ENCODE data around the gene ADAMTSL5.
A peak's percentile ranks its signal among the peaks of the same experiment; 100 is the strongest.

The ADAMTSL5 gene

GRCh38 chr19:1487576-1488281, 25.1 kb downstream of the ADAMTSL5 start:
- no CpG with 5 or more reads among the region's 40 CpGs for WGBS (ENCODE audit: insufficient coverage, insufficient read length)
- H3K9me3 ChIP-seq (ENCODE audit: control insufficient read depth, insufficient read depth, low read length) = no peaks in the 10 kb centered on the region
- DNase-seq (ENCODE audit: low read depth, low spot score) = no peak

GRCh38 chr19:1486720-1487575, 25.9 kb downstream of the ADAMTSL5 start:
- Histone ChIP-seq H3K36me3 (ENCODE audit: control insufficient read depth, insufficient read depth, low read length) (peaks cover 3% of the 10 kb centered on the region; the same call in 1 of the 2 replicates), H3K27me3 (ENCODE audit: control insufficient read depth, insufficient read depth, low read length) (peaks cover 4% of the 10 kb centered on the region; the same call in 1 of the 2 replicates), H3K9me3 (ENCODE audit: control insufficient read depth, insufficient read depth, low read length) (no peaks in the 10 kb centered on the region), H3K27ac (ENCODE audit: low read length) (no peak overlapping the region), H3K4me3 (ENCODE audit: low read length) (no peak overlapping the region), H3K4me1 (ENCODE audit: control insufficient read depth, insufficient read depth, low read length) (peaks cover 2% of the 10 kb centered on the region; the same call in 1 of the 2 replicates)
- no CpG with 5 or more reads among the region's 56 CpGs for WGBS (ENCODE audit: insufficient coverage, insufficient read length)
- DNase-seq (ENCODE audit: low read depth, low spot score) = no peak

More at GRCh38 chr19:1487576-1488281, 25.1 kb downstream of the ADAMTSL5 start:
- no peaks in the 10 kb centered on the region; the same call in 1 of the 2 replicates for H3K4me1 ChIP-seq (ENCODE audit: control insufficient read depth, insufficient read depth, low read length)
- H3K27ac ChIP-seq (ENCODE audit: low read length) = no peak overlapping the region
- peaks cover 3% of the 10 kb centered on the region; the same call in 1 of the 2 replicates for H3K36me3 ChIP-seq (ENCODE audit: control insufficient read depth, insufficient read depth, low read length)
- no peak overlapping the region for H3K4me3 ChIP-seq (ENCODE audit: low read length)
- peaks cover 4% of the 10 kb centered on the region; the same call in 1 of the 2 replicates for H3K27me3 ChIP-seq (ENCODE audit: control insufficient read depth, insufficient read depth, low read length)

GRCh38 chr19:1483979-1484428, 28.8 kb downstream of the ADAMTSL5 start:
- Histone ChIP-seq H3K27me3 (ENCODE audit: control insufficient read depth, insufficient read depth, low read length) (no peaks in the 10 kb centered on the region), H3K4me1 (ENCODE audit: control insufficient read depth, insufficient read depth, low read length) (peaks cover 2% of the 10 kb centered on the region; the same call in 1 of the 2 replicates), H3K9me3 (ENCODE audit: control insufficient read depth, insufficient read depth, low read length) (no peaks in the 10 kb centered on the region), H3K4me3 (ENCODE audit: low read length) (no peak overlapping the region), H3K36me3 (ENCODE audit: control insufficient read depth, insufficient read depth, low read length) (peaks cover 3% of the 10 kb centered on the region; the same call in 1 of the 2 replicates), H3K27ac (ENCODE audit: low read length) (no peak overlapping the region)
- no peak for DNase-seq (ENCODE audit: low read depth, low spot score)
- WGBS (ENCODE audit: insufficient coverage, insufficient read length) = no CpG with 5 or more reads among the region's 23 CpGs

- peaks cover 3% of the 10 kb centered on the region; the same call in 1 of the 2 replicates for H3K36me3 ChIP-seq (ENCODE audit: control insufficient read depth, insufficient read depth, low read length)
These were observed 29.5 kb downstream of the ADAMTSL5 start for GRCh38 chr19:1483131-1483978.

GRCh38 chr19:1482361-1483130, 30.3 kb downstream of the ADAMTSL5 start:
- DNase-seq (ENCODE audit: low read depth, low spot score) = no peak
- peaks cover 2% of the 10 kb centered on the region; the same call in 1 of the 2 replicates for H3K4me1 ChIP-seq (ENCODE audit: control insufficient read depth, insufficient read depth, low read length)
- no peaks in the 10 kb centered on the region for H3K9me3 ChIP-seq (ENCODE audit: control insufficient read depth, insufficient read depth, low read length)
- H3K27ac ChIP-seq (ENCODE audit: low read length) = no peak overlapping the region
- H3K27me3 ChIP-seq (ENCODE audit: control insufficient read depth, insufficient read depth, low read length) = no peaks in the 10 kb centered on the region
- H3K4me3 ChIP-seq (ENCODE audit: low read length) = no peak overlapping the region
- no CpG with 5 or more reads among the region's 37 CpGs for WGBS (ENCODE audit: insufficient coverage, insufficient read length)
- H3K36me3 ChIP-seq (ENCODE audit: control insufficient read depth, insufficient read depth, low read length) = peaks cover 3% of the 10 kb centered on the region; the same call in 1 of the 2 replicates

More at GRCh38 chr19:1483131-1483978, 29.5 kb downstream of the ADAMTSL5 start:
- DNase-seq (ENCODE audit: low read depth, low spot score) = no peak
- WGBS (ENCODE audit: insufficient coverage, insufficient read length) = no CpG with 5 or more reads among the region's 77 CpGs
- H3K4me1 ChIP-seq (ENCODE audit: control insufficient read depth, insufficient read depth, low read length) = peaks cover 2% of the 10 kb centered on the region; the same call in 1 of the 2 replicates
- H3K4me3 ChIP-seq (ENCODE audit: low read length) = no peak overlapping the region
- H3K27ac ChIP-seq (ENCODE audit: low read length) = no peak overlapping the region
- H3K27me3 ChIP-seq (ENCODE audit: control insufficient read depth, insufficient read depth, low read length) = no peaks in the 10 kb centered on the region
- no peaks in the 10 kb centered on the region for H3K9me3 ChIP-seq (ENCODE audit: control insufficient read depth, insufficient read depth, low read length)

GRCh38 chr19:1481893-1482360, 30.9 kb downstream of the ADAMTSL5 start:
- no CpG with 5 or more reads among the region's 36 CpGs for WGBS (ENCODE audit: insufficient coverage, insufficient read length)
- Histone ChIP-seq H3K36me3 (ENCODE audit: control insufficient read depth, insufficient read depth, low read length) (peaks cover 3% of the 10 kb centered on the region; the same call in 1 of the 2 replicates), H3K27me3 (ENCODE audit: control insufficient read depth, insufficient read depth, low read length) (no peaks in the 10 kb centered on the region), H3K9me3 (ENCODE audit: control insufficient read depth, insufficient read depth, low read length) (no peaks in the 10 kb centered on the region), H3K4me3 (ENCODE audit: low read length) (no peak overlapping the region), H3K27ac (ENCODE audit: low read length) (no peak overlapping the region), H3K4me1 (ENCODE audit: control insufficient read depth, insufficient read depth, low read length) (peaks cover 2% of the 10 kb centered on the region; the same call in 1 of the 2 replicates)
- no peak for DNase-seq (ENCODE audit: low read depth, low spot score)

- no peaks in the 10 kb centered on the region for H3K9me3 ChIP-seq (ENCODE audit: control insufficient read depth, insufficient read depth, low read length)
- WGBS (ENCODE audit: insufficient coverage, insufficient read length) = no CpG with 5 or more reads among the region's 26 CpGs
- no peak overlapping the region for H3K27ac ChIP-seq (ENCODE audit: low read length)
- no peak overlapping the region for H3K4me3 ChIP-seq (ENCODE audit: low read length)
- no peaks in the 10 kb centered on the region for H3K27me3 ChIP-seq (ENCODE audit: control insufficient read depth, insufficient read depth, low read length)
- peaks cover 3% of the 10 kb centered on the region; the same call in 1 of the 2 replicates for H3K36me3 ChIP-seq (ENCODE audit: control insufficient read depth, insufficient read depth, low read length)
- DNase-seq (ENCODE audit: low read depth, low spot score) = no peak
- H3K4me1 ChIP-seq (ENCODE audit: control insufficient read depth, insufficient read depth, low read length) = peaks cover 2% of the 10 kb centered on the region; the same call in 1 of the 2 replicates
These were observed 31.5 kb downstream of the ADAMTSL5 start for GRCh38 chr19:1481224-1481892.

- no CpG with 5 or more reads among the region's 71 CpGs for WGBS (ENCODE audit: insufficient coverage, insufficient read length)
- Histone ChIP-seq H3K4me3 (ENCODE audit: low read length) (peak within 1 kb of the TSS; percentile 75), H3K27ac (ENCODE audit: low read length) (no peak within 1 kb of the TSS), H3K36me3 (ENCODE audit: control insufficient read depth, insufficient read depth, low read length) (peaks cover 3% of the 10 kb centered on the region; the same call in 1 of the 2 replicates), H3K9me3 (ENCODE audit: control insufficient read depth, insufficient read depth, low read length) (no peaks in the 10 kb centered on the region), H3K4me1 (ENCODE audit: control insufficient read depth, insufficient read depth, low read length) (peaks cover 2% of the 10 kb centered on the region; the same call in 1 of the 2 replicates), H3K27me3 (ENCODE audit: control insufficient read depth, insufficient read depth, low read length) (no peaks in the 10 kb centered on the region)
- peak; percentile 86 for DNase-seq (ENCODE audit: low read depth, low spot score)
These were observed 33.7 kb downstream of the ADAMTSL5 start, which contains the start of gene C19orf25 for GRCh38 chr19:1478934-1479707. Gene C19orf25 (minus strand): TSS chr19:1479215. CDS start chr19:1478903, 312 bp downstream.

All from iPS DF 6.9 (cell line).